ENCODE measurements around the gene SH3RF3.
"Not testable (repeated sequence)": the region's sequence is repeated elsewhere in the genome, so short reads cannot be mapped to it uniquely, and the experiment has no call there.

SH3RF3 gene

DNA sequence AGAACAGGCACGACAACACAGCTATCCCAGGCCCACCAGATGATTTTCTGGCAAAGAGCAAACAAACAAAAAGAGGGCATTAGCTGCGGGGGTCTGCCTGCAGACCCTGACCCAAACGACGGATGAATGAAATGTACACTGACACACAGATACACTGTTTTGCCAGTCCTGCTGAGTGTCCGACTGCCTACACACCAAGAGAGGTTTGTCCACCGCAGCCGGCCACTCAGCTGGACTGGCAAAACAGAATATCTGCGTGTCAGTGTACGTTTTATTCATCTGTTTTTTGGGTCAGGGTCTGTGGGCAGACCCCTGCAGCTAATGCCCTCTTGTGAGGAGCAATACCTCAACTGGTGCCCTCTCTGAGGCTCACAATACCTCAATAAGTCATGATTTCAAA lies 10.7 kb upstream of the SH3RF3 start:
- DNase-seq (ENCODE audit: low read depth, low spot score) = no peak

- DNase-seq (ENCODE audit: low read depth, low spot score) = no peak
Observed at GRCh38 chr2:109120166-109120565, 8.8 kb upstream of the SH3RF3 start.

DNA sequence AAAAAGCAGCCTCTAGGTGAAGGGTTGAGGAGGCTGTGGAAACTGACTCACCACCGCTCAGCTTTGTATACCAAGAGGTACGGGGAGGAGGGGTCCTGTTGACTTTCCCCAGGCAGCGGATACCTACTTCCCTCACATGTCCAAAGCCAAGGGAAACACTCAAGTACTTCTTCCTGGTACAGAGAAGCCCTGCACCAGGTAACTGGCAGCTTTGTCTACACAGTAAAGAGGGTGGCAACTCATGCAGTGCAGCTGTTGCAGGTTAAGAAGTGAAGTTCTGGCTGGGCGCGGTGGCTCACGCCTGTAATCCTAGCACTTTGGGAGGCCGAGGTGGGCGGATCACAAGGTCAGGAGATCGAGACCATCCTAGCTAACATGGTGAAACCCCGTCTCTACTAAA lies 8.3 kb upstream of the SH3RF3 start:
- DNase-seq (ENCODE audit: low read depth, low spot score) = not testable (repeated sequence)

GRCh38 chr2:109123586-109124201 lies 5.3 kb upstream of the SH3RF3 start:
- no peak for DNase-seq (ENCODE audit: low read depth, low spot score)

GRCh38 chr2:109124982-109125592 lies 3.9 kb upstream of the SH3RF3 start:
- peak; percentile 65 for DNase-seq (ENCODE audit: low read depth, low spot score)

GRCh38 chr2:109125593-109126500 lies 3.2 kb upstream of the SH3RF3 start:
- peak; percentile 93 for DNase-seq (ENCODE audit: low read depth, low spot score)

GRCh38 chr2:109126501-109126860 lies 2.5 kb upstream of the SH3RF3 start:
- DNase-seq (ENCODE audit: low read depth, low spot score) = peak; percentile 60

DNA sequence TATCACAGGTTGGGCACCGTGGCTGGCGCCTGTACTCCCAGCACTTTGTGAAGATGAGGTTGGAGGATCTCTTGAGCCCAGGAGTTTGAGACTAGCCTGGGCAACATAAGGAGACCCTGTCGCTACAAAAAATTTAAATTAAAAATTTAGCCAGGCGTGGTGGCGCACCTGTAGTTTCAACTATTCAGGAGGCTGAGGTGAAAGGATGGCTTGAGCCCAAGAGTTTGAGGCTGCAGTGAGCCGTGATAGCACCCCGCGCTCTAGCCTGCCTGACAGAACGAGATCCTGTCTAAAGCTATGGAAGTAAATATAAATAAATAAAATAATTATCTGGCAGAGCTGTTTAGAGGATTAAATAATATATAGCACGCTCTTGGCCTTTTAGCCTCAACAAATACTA lies 1.4 kb upstream of the SH3RF3 start:
- no peak for DNase-seq (ENCODE audit: low read depth, low spot score)

DNA sequence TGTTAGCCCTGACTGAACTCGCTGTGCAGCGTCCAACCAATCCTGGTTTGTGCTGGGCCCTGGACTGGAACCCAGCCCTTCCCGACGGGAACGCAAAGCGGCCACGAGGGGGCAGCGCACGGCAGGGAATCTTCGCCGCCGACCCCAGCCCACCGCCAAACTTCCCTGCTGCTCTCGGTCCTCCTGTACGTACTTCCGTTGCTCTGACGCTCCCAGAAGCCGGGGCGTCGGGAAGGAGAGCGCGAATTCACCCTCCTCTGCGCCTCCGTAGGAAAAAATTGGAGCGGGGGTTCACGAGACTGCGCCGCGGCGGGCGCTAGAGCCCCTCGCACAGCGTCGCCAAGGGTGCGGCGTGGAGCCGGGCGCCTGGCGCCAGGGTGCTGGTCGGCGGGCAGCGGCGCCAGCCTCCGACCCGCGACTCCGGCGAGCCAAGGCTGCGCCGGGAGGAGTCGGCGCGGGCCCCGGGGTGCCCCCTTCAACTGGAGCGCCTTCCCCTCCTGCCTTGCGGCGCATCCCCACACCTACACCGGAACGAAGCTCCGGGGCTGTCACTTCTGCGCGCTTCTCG lies 873 bp upstream of the SH3RF3 start:
- DNase-seq (ENCODE audit: low read depth, low spot score) = peak; percentile 97

GRCh38 chr2:109129356-109129920 lies 433 bp downstream of the SH3RF3 start:
- DNase-seq (ENCODE audit: low read depth, low spot score) = peak; percentile 75

- peak; percentile 71 for DNase-seq (ENCODE audit: low read depth, low spot score)
Observed at GRCh38 chr2:109129921-109130722, 1.1 kb downstream of the SH3RF3 start.

GRCh38 chr2:109130723-109130995 lies 1.7 kb downstream of the SH3RF3 start:
- no peak for DNase-seq (ENCODE audit: low read depth, low spot score)

GRCh38 chr2:109131777-109132176 lies 2.8 kb downstream of the SH3RF3 start:
- DNase-seq (ENCODE audit: low read depth, low spot score) = no peak

GRCh38 chr2:109132626-109133025 lies 3.6 kb downstream of the SH3RF3 start:
- DNase-seq (ENCODE audit: low read depth, low spot score) = no peak

- no peak for DNase-seq (ENCODE audit: low read depth, low spot score)
Observed at GRCh38 chr2:109133746-109134145, 4.7 kb downstream of the SH3RF3 start.

GRCh38 chr2:109134741-109135358 lies 5.8 kb downstream of the SH3RF3 start:
- no peak for DNase-seq (ENCODE audit: low read depth, low spot score)

DNA sequence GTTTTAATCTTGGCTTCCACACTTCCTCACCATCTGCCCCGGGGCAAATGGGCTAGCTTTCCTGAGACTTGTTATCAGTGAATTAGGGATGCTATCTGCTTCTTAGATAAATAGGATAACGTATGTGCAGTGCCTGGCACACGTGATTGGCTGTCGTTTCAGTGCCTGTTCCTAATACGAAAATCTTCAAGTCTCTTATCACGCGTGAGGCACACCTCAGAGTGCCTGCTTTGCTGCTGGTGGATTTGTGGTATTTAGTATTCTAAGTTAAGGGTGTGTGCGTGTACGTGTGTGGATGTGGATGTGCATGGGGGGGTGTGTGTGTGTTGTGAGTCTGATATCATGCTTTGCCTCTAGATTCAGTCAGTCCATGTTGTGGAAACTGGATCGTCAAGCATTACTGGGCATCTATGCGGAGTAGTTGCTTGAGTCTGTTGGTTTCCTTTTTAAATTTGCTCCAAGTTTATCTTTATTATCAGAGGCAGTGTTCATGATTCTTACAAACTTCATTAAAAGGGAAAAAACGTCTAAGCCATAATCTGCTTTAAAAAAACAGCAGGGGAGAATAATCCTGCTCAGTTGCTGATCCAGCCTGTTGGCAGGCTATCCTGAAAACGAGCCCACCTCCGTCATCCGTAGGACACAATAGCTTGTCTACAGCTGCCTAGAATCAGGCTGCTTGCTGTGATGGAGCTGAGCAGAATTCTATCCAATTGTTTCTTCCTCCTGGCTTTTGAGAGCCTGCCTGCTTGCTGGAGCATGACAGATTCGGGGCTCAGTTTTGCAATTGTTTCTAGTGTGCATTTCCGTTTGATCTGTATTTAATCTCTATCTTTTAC lies 6.6 kb downstream of the SH3RF3 start:
- DNase-seq (ENCODE audit: low read depth, low spot score) = peak; percentile 61

DNA sequence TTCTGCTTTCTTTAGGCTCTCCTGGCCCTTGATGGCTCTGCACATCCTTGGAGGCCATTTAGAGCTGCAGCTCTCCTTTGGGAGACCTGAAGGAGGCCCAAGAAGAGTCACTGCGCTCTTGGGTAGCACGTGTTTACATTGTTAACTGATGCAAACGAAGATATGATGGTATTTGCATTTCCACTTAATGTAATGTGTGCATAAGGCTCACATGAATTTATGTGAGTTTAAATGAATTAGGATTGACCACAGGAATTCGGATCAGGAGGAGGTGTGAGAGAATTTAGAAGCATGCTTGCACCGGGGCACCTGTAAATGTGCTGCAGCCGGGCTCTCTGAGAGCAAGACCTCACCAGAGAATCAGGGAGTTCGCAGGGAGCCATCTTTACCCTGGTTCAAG lies 7.5 kb downstream of the SH3RF3 start:
- DNase-seq (ENCODE audit: low read depth, low spot score) = no peak

DNA sequence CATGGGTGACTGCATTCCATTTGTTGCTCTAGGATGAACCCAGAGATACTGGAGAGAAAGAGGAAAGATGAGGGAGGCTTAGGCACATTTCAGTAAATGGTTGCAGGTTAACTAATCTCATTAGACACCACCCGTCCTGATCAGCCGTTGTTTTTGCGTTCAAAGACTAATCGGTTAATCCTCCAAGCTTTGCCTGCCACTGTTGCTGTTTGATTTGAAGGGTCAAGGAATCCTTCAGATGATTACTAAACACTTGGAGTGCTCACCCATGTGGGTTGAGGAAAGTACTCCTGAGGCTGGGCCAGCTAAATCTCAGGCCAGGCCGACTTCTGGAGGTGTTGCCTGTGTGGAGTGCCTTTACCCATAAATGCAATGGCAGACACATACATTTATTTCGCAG lies 8.6 kb downstream of the SH3RF3 start:
- DNase-seq (ENCODE audit: low read depth, low spot score) = no peak

- DNase-seq (ENCODE audit: low read depth, low spot score) = no peak
Observed at GRCh38 chr2:109138449-109138848, 9.4 kb downstream of the SH3RF3 start.
